ENCODE results near the gene TMEM143. TPM values are rescaled to one million over a fixed set of nuclear protein-coding genes. Genes with fewer than 3 reads are reported as not detected.

Gene TMEM143
- total RNA-seq, 1 donor, result 3.0 TPM

GRCh38 chr19:48367855-48368254 is 4.1 kb upstream of the TMEM143 start:
- no peak for DNase-seq (ENCODE audit: low read depth)
- no peak for TF ChIP-seq CTCF (IDR thresholded peaks at IDR 0.05; ENCODE audit: insufficient read depth, low read depth, low read length)
- no peak overlapping the region for H3K4me3 ChIP-seq (ENCODE audit: low read depth, low read length)

- no peak overlapping the region for H3K4me3 ChIP-seq (ENCODE audit: low read depth, low read length)
- no peak for TF ChIP-seq CTCF (IDR thresholded peaks at IDR 0.05; ENCODE audit: insufficient read depth, low read depth, low read length)
- no peak for DNase-seq (ENCODE audit: low read depth)
These were observed 1.9 kb upstream of the TMEM143 start for GRCh38 chr19:48365602-48366001.

GRCh38 chr19:48364598-48365348 is 1.0 kb upstream of the TMEM143 start:
- peak overlapping the region; percentile 64 for H3K4me3 ChIP-seq (ENCODE audit: low read depth, low read length)
- TF ChIP-seq CTCF (IDR thresholded peaks at IDR 0.05; ENCODE audit: insufficient read depth, low read depth, low read length), result no peak
- DNase-seq (ENCODE audit: low read depth), result no peak

GRCh38 chr19:48363500-48363809 is 285 bp downstream of the TMEM143 start:
- no peak for TF ChIP-seq CTCF (IDR thresholded peaks at IDR 0.05; ENCODE audit: insufficient read depth, low read depth, low read length)
- no peak for DNase-seq (ENCODE audit: low read depth)
- H3K4me3 ChIP-seq (ENCODE audit: low read depth, low read length), result peak overlapping the region; percentile 64

- DNase-seq (ENCODE audit: low read depth), result peak; percentile 92
- no peak for TF ChIP-seq CTCF (IDR thresholded peaks at IDR 0.05; ENCODE audit: insufficient read depth, low read depth, low read length)
- peak overlapping the region; percentile 64 for H3K4me3 ChIP-seq (ENCODE audit: low read depth, low read length)
These were observed 832 bp downstream of the TMEM143 start for GRCh38 chr19:48362716-48363499.

- no peak for DNase-seq (ENCODE audit: low read depth)
- TF ChIP-seq CTCF (IDR thresholded peaks at IDR 0.05; ENCODE audit: insufficient read depth, low read depth, low read length), result no peak
- no peak overlapping the region for H3K4me3 ChIP-seq (ENCODE audit: low read depth, low read length)
These were observed 1.8 kb downstream of the TMEM143 start for GRCh38 chr19:48361912-48362311.
